ENCODE data around the gene SHC4.

The SHC4 gene

GRCh38 chr15:48916721-48917120 is 47.0 kb downstream of the SHC4 start:
- Histone ChIP-seq H3K9ac (ENCODE audit: low read length) (no peak overlapping the region), H3K9me3 (ENCODE audit: insufficient read depth, low read depth, low read length) (no peaks in the 10 kb centered on the region), H3K4me2 (ENCODE audit: low read length) (no peak overlapping the region), H2BK5ac (ENCODE audit: low read depth, low read length, poor library complexity) (no peak overlapping the region), H2AK5ac (ENCODE audit: low read length) (no peak overlapping the region), H3K79me2 (ENCODE audit: control insufficient read depth, insufficient read depth, low read length, poor library complexity) (no peaks in the 10 kb centered on the region), H3K4ac (ENCODE audit: low read depth, low read length) (no peak overlapping the region), H3K18ac (ENCODE audit: low read length) (no peak overlapping the region), H3K36me3 (ENCODE audit: control insufficient read depth in 1 of 2, insufficient read depth in 2 of 2, low read length in 2 of 2) (no peaks in the 10 kb centered on the region), H3K79me1 (ENCODE audit: low read length) (peaks cover 1% of the 10 kb centered on the region), H3K4me3 (ENCODE audit: low read depth, low read length) (no peak overlapping the region), H3K14ac (ENCODE audit: low read length) (no peak overlapping the region), H4K91ac (ENCODE audit: low read depth, low read length) (no peak overlapping the region), H3K27me3 (ENCODE audit: insufficient read depth, low read length) (no peaks in the 10 kb centered on the region), H2AFZ (ENCODE audit: insufficient read depth, low read length, poor library complexity) (no peak overlapping the region), H3K4me1 (ENCODE audit: control insufficient read depth in 1 of 2, insufficient read depth in 2 of 2, low read length in 2 of 2) (no peaks in the 10 kb centered on the region), H4K12ac (ENCODE audit: low read depth, low read length) (no peak overlapping the region), H3K23ac (ENCODE audit: low read length) (no peak overlapping the region), H4K8ac (ENCODE audit: low read depth, low read length) (no peak overlapping the region), H2BK120ac (ENCODE audit: insufficient read depth, low read length, poor library complexity) (no peak overlapping the region), H2BK12ac (ENCODE audit: low read length) (no peak overlapping the region), H3K27ac (ENCODE audit: low read depth, low read length) (no peak overlapping the region)
- no CpG with 5 or more reads among the region's 3 CpGs for WGBS (ENCODE audit: extremely low coverage, insufficient coverage, insufficient read length)
- no peak for DNase-seq

GRCh38 chr15:48915861-48916260 is 47.9 kb downstream of the SHC4 start:
- Histone ChIP-seq H2AFZ (ENCODE audit: insufficient read depth, low read length, poor library complexity) (no peak overlapping the region), H2BK120ac (ENCODE audit: insufficient read depth, low read length, poor library complexity) (no peak overlapping the region), H3K4me1 (ENCODE audit: control insufficient read depth in 1 of 2, insufficient read depth in 2 of 2, low read length in 2 of 2) (no peaks in the 10 kb centered on the region), H3K9me3 (ENCODE audit: insufficient read depth, low read depth, low read length) (no peaks in the 10 kb centered on the region), H4K91ac (ENCODE audit: low read depth, low read length) (no peak overlapping the region), H3K14ac (ENCODE audit: low read length) (no peak overlapping the region), H3K4ac (ENCODE audit: low read depth, low read length) (no peak overlapping the region), H4K12ac (ENCODE audit: low read depth, low read length) (no peak overlapping the region), H3K79me1 (ENCODE audit: low read length) (peaks cover 1% of the 10 kb centered on the region), H3K4me2 (ENCODE audit: low read length) (no peak overlapping the region), H3K79me2 (ENCODE audit: control insufficient read depth, insufficient read depth, low read length, poor library complexity) (no peaks in the 10 kb centered on the region), H3K18ac (ENCODE audit: low read length) (no peak overlapping the region), H2BK5ac (ENCODE audit: low read depth, low read length, poor library complexity) (no peak overlapping the region), H3K27ac (ENCODE audit: low read depth, low read length) (no peak overlapping the region), H2AK5ac (ENCODE audit: low read length) (no peak overlapping the region), H3K23ac (ENCODE audit: low read length) (no peak overlapping the region), H2BK12ac (ENCODE audit: low read length) (no peak overlapping the region), H3K27me3 (ENCODE audit: insufficient read depth, low read length) (no peaks in the 10 kb centered on the region), H3K36me3 (ENCODE audit: control insufficient read depth in 1 of 2, insufficient read depth in 2 of 2, low read length in 2 of 2) (no peaks in the 10 kb centered on the region), H4K8ac (ENCODE audit: low read depth, low read length) (no peak overlapping the region), H3K9ac (ENCODE audit: low read length) (no peak overlapping the region), H3K4me3 (ENCODE audit: low read depth, low read length) (no peak overlapping the region)
- no CpG with 5 or more reads among the region's 3 CpGs for WGBS (ENCODE audit: extremely low coverage, insufficient coverage, insufficient read length)
- DNase-seq = no peak

- Histone ChIP-seq H3K23ac (ENCODE audit: low read length) (no peak overlapping the region), H4K12ac (ENCODE audit: low read depth, low read length) (no peak overlapping the region), H3K4me3 (ENCODE audit: low read depth, low read length) (no peak overlapping the region), H4K91ac (ENCODE audit: low read depth, low read length) (no peak overlapping the region), H3K36me3 (ENCODE audit: control insufficient read depth in 1 of 2, insufficient read depth in 2 of 2, low read length in 2 of 2) (no peaks in the 10 kb centered on the region), H3K4me1 (ENCODE audit: control insufficient read depth in 1 of 2, insufficient read depth in 2 of 2, low read length in 2 of 2) (no peaks in the 10 kb centered on the region), H3K79me2 (ENCODE audit: control insufficient read depth, insufficient read depth, low read length, poor library complexity) (no peaks in the 10 kb centered on the region), H2BK12ac (ENCODE audit: low read length) (no peak overlapping the region), H2BK120ac (ENCODE audit: insufficient read depth, low read length, poor library complexity) (no peak overlapping the region), H3K4me2 (ENCODE audit: low read length) (no peak overlapping the region), H3K27ac (ENCODE audit: low read depth, low read length) (no peak overlapping the region), H2BK5ac (ENCODE audit: low read depth, low read length, poor library complexity) (no peak overlapping the region), H2AK5ac (ENCODE audit: low read length) (no peak overlapping the region), H3K14ac (ENCODE audit: low read length) (no peak overlapping the region), H3K9ac (ENCODE audit: low read length) (no peak overlapping the region), H4K8ac (ENCODE audit: low read depth, low read length) (no peak overlapping the region), H3K27me3 (ENCODE audit: insufficient read depth, low read length) (no peaks in the 10 kb centered on the region), H2AFZ (ENCODE audit: insufficient read depth, low read length, poor library complexity) (no peak overlapping the region), H3K9me3 (ENCODE audit: insufficient read depth, low read depth, low read length) (no peaks in the 10 kb centered on the region), H3K18ac (ENCODE audit: low read length) (no peak overlapping the region), H3K79me1 (ENCODE audit: low read length) (peaks cover 1% of the 10 kb centered on the region), H3K4ac (ENCODE audit: low read depth, low read length) (no peak overlapping the region)
- no peak for DNase-seq
- no CpG with 5 or more reads among the region's 3 CpGs for WGBS (ENCODE audit: extremely low coverage, insufficient coverage, insufficient read length)
These were observed 49.0 kb downstream of the SHC4 start for GRCh38 chr15:48914717-48915116.

- H3K14ac ChIP-seq (ENCODE audit: low read length) = no peak overlapping the region
- no peaks in the 10 kb centered on the region for H3K27me3 ChIP-seq (ENCODE audit: insufficient read depth, low read length)
- H3K79me2 ChIP-seq (ENCODE audit: control insufficient read depth, insufficient read depth, low read length, poor library complexity) = no peaks in the 10 kb centered on the region
- no peak overlapping the region for H3K4me3 ChIP-seq (ENCODE audit: low read depth, low read length)
- no peak overlapping the region for H3K9ac ChIP-seq (ENCODE audit: low read length)
- H3K4me2 ChIP-seq (ENCODE audit: low read length) = no peak overlapping the region
- H4K12ac ChIP-seq (ENCODE audit: low read depth, low read length) = no peak overlapping the region
- H2BK12ac ChIP-seq (ENCODE audit: low read length) = no peak overlapping the region
- no peak overlapping the region for H2BK120ac ChIP-seq (ENCODE audit: insufficient read depth, low read length, poor library complexity)
- no peak overlapping the region for H2AFZ ChIP-seq (ENCODE audit: insufficient read depth, low read length, poor library complexity)
- DNase-seq = no peak
- WGBS (ENCODE audit: extremely low coverage, insufficient coverage, insufficient read length) = no CpG with 5 or more reads among the region's 4 CpGs
- H4K91ac ChIP-seq (ENCODE audit: low read depth, low read length) = no peak overlapping the region
- no peaks in the 10 kb centered on the region for H3K36me3 ChIP-seq (ENCODE audit: control insufficient read depth in 1 of 2, insufficient read depth in 2 of 2, low read length in 2 of 2)
- H3K79me1 ChIP-seq (ENCODE audit: low read length) = peaks cover 1% of the 10 kb centered on the region
- H3K23ac ChIP-seq (ENCODE audit: low read length) = no peak overlapping the region
- no peaks in the 10 kb centered on the region for H3K9me3 ChIP-seq (ENCODE audit: insufficient read depth, low read depth, low read length)
- no peaks in the 10 kb centered on the region for H3K4me1 ChIP-seq (ENCODE audit: control insufficient read depth in 1 of 2, insufficient read depth in 2 of 2, low read length in 2 of 2)
- H2BK5ac ChIP-seq (ENCODE audit: low read depth, low read length, poor library complexity) = no peak overlapping the region
- no peak overlapping the region for H3K4ac ChIP-seq (ENCODE audit: low read depth, low read length)
- no peak overlapping the region for H3K18ac ChIP-seq (ENCODE audit: low read length)
- no peak overlapping the region for H3K27ac ChIP-seq (ENCODE audit: low read depth, low read length)
- H2AK5ac ChIP-seq (ENCODE audit: low read length) = no peak overlapping the region
- no peak overlapping the region for H4K8ac ChIP-seq (ENCODE audit: low read depth, low read length)
These were observed 50.6 kb downstream of the SHC4 start for GRCh38 chr15:48913141-48913540.
